Measurements from ENCODE around the gene CMIP.

Gene CMIP

DNA sequence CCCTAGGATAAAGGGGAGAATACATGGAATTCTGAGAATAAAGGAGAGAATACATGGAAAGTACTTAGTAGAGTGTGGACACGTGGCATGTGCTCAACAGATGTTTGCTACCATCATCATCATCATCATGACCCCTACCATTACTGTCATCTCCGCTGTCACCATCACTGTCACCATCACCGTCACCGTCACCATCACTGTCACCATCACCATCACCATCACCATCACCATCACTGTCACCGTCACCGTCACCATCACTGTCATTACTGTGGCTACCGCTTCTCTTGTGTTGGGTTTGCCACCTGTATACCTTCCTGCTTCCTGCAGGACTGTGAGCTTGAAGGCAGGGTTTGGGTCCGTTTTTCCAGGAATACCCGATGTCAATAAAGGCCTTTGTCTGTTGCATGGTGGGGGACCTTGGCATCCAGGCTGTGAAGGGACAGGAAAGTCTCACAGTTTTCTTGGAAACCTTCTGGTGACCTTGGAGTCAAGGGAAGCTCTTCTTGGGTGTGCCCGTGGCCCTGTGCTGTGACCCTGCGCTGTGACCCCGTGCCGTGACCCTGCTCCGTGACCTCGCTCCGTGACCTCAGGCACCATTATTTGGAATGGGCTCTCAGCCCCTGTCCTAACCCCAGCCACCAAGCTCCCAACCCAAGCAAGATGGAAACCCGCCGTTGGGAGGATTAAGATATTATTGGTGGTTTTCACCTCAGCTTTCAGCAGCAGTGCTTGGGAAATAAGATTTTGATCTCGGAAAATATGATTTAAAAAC is 14.4 kb downstream of the CMIP start:
- H3K9me3 ChIP-seq (replicated peaks in 1 of 11), result peaks cover 0 to 3% (median 0%) of the 10 kb centered on the region in 11 experiments; a peak in 1 of 22 replicates
- peaks cover 42 to 98% (median 78%) of the 10 kb centered on the region in 11 experiments for H3K36me3 ChIP-seq
- no peaks in the 10 kb centered on the region for H3K27me3 ChIP-seq
- peaks cover 93 to 100% (median 99%) of the 10 kb centered on the region in 10 experiments for H3K4me1 ChIP-seq
- peaks cover 96 to 100% (median 99%) of the 10 kb centered on the region in 11 experiments for H4K20me1 ChIP-seq
- no peak for TF ChIP-seq Cebpa-rat (IDR thresholded peaks at IDR 0.05)
- 0 out of 22 replicates have a peak overlapping the region, but pooled peaks of 1 of the 11 experiments have one; percentile 22 for H3K9ac ChIP-seq
- H3K4me3 ChIP-seq, result no peak overlapping the region
- peak overlapping the region in 3 of 11 experiments; percentile 44 to 76 (median 74); a peak in 6 of 22 replicates for H3K27ac ChIP-seq
- peak overlapping the region in 8 of 11 experiments; percentile 49 to 99 (median 92); a peak in 17 of 22 replicates for H3K4me2 ChIP-seq

GRCh38 chr16:81460075-81460474 is 15.5 kb downstream of the CMIP start:
- Histone ChIP-seq H3K4me2 (peak overlapping the region; percentile 49 to 99 (median 66)), H3K36me3 (peaks cover 42 to 99% (median 82%) of the 10 kb centered on the region in 11 experiments)
- TF ChIP-seq Cebpa-rat (IDR thresholded peaks at IDR 0.05), result no peak

DNA sequence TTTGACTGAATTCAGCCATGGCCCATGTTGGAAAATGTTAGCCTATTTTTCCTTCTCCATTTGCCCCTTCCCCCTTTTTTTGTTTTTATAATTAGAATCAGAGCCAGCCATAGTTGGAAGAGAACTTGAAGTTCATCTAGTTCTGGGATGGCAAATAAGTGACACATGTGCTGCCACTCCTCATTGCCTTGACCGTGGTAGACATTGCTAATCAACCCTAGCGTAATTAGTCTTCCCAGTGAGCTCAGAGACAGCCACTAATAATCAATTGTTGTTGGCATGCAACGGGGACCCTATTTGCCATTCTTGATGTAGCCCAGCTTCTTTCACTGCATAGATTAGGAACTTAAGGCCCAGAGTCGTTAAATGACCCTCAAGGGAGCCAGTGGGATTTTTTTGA is 16.6 kb downstream of the CMIP start:
- Histone ChIP-seq H3K4me1 (peaks cover 93 to 100% (median 99%) of the 10 kb centered on the region in 10 experiments), H3K27ac (peak overlapping the region in 4 of 11 experiments; percentile 4 to 53 (median 32); a peak in 5 of 22 replicates), H3K4me2 (peak overlapping the region; percentile 49 to 99 (median 66)), H3K4me3 (no peak overlapping the region), H4K20me1 (peaks cover 74 to 99% (median 92%) of the 10 kb centered on the region in 11 experiments), H3K36me3 (peaks cover 41 to 97% (median 78%) of the 10 kb centered on the region in 11 experiments), H3K9me3 (replicated peaks in 1 of 11) (peaks cover 0 to 3% (median 0%) of the 10 kb centered on the region in 11 experiments; a peak in 1 of 22 replicates), H3K27me3 (no peaks in the 10 kb centered on the region), H3K9ac (no peak overlapping the region)
- no peak for TF ChIP-seq Cebpa-rat (IDR thresholded peaks at IDR 0.05)

More at GRCh38 chr16:81460075-81460474, 15.5 kb downstream of the CMIP start:
- Histone ChIP-seq H3K9me3 (replicated peaks in 1 of 11) (peaks cover 0 to 3% (median 0%) of the 10 kb centered on the region in 11 experiments; a peak in 1 of 22 replicates), H4K20me1 (peaks cover 86 to 100% (median 97%) of the 10 kb centered on the region in 11 experiments), H3K27ac (peak overlapping the region in 9 of 11 experiments; percentile 2 to 53 (median 44); a peak in 15 of 22 replicates), H3K9ac (peak overlapping the region in 2 of 11 experiments; percentile 12 to 24; a peak in 1 of 22 replicates), H3K4me3 (0 out of 20 replicates have a peak overlapping the region, but pooled peaks of 1 of the 10 experiments have one; percentile 3), H3K4me1 (peaks cover 93 to 100% (median 99%) of the 10 kb centered on the region in 10 experiments), H3K27me3 (no peaks in the 10 kb centered on the region)

GRCh38 chr16:81461766-81462165 is 17.2 kb downstream of the CMIP start:
- no peak overlapping the region for H3K9ac ChIP-seq
- H3K36me3 ChIP-seq, result peaks cover 35 to 92% (median 72%) of the 10 kb centered on the region in 11 experiments
- peaks cover 69 to 99% (median 87%) of the 10 kb centered on the region in 11 experiments for H4K20me1 ChIP-seq
- H3K9me3 ChIP-seq (replicated peaks in 1 of 11), result peaks cover 0 to 3% (median 0%) of the 10 kb centered on the region in 11 experiments; a peak in 1 of 22 replicates
- H3K4me1 ChIP-seq, result peaks cover 93 to 100% (median 99%) of the 10 kb centered on the region in 10 experiments
- no peak overlapping the region for H3K4me3 ChIP-seq
- peak overlapping the region; percentile 49 to 99 (median 66); a peak in 18 of 22 replicates for H3K4me2 ChIP-seq
- TF ChIP-seq Cebpa-rat (IDR thresholded peaks at IDR 0.05), result no peak
- H3K27me3 ChIP-seq, result no peaks in the 10 kb centered on the region
- peak overlapping the region in 3 of 11 experiments; percentile 4 to 41 (median 24); a peak in 3 of 22 replicates for H3K27ac ChIP-seq

DNA sequence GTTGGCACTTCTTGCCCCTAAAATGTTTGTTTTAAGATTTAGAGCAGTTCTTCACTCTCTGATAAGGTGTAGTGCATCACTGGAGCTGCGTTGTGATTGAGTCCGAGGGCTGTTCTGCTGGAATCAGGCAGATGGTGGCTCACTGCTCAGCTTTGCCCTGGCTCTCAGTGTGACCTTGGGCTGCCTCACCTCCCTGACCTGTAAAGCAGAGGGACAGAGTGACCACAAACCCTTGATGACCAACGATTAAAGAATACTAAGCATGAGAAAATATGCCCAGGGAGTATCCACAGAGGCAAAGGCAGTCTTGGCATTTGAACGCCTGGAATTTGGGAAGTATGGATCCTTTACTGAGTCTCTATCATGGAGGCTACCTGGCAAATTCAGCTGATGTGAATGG is 18.1 kb downstream of the CMIP start:
- no peaks in the 10 kb centered on the region for H3K27me3 ChIP-seq

DNA sequence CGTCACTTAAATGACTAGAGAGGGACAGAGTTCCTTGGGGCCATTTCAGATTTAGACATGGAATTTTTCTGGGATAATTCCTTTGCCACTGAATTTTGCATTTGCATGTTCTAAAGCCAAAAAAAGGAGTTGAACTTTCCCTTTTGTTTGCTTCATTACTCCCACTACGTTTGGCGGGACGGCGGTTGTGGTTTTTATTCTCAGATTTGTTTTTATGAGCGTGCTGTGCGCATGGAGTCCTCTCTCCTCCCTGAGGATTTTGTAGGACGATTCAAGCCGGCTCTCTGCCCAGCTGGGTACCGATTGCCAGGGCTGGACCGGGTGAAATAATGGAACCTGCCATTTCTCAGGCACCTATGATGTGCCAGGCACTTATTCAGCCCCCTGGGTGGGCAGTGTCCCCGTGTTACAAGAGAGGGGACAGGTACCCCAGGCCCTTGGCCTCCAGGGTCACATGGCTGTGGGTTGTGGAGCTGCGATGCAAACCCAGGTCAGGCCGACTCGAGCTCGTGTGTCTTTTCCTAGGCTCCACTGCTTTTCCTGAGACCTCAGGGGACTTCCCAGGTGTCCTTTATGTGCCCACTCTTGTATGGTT is 18.8 kb downstream of the CMIP start:
- H3K4me2 ChIP-seq, result peak overlapping the region; percentile 41 to 99 (median 90); a peak in 20 of 22 replicates
- peaks cover 0 to 3% (median 0%) of the 10 kb centered on the region in 11 experiments; a peak in 1 of 22 replicates for H3K9me3 ChIP-seq (replicated peaks in 1 of 11)
- H3K27me3 ChIP-seq, result no peaks in the 10 kb centered on the region
- peaks cover 53 to 98% (median 71%) of the 10 kb centered on the region in 11 experiments for H4K20me1 ChIP-seq
- H3K27ac ChIP-seq, result peak overlapping the region in 5 of 11 experiments; percentile 6 to 36 (median 16); a peak in 3 of 22 replicates
- H3K4me3 ChIP-seq, result no peak overlapping the region
- no peak for TF ChIP-seq Cebpa-rat (IDR thresholded peaks at IDR 0.05)
- peaks cover 28 to 80% (median 56%) of the 10 kb centered on the region in 11 experiments for H3K36me3 ChIP-seq
- peaks cover 93 to 100% (median 99%) of the 10 kb centered on the region in 10 experiments for H3K4me1 ChIP-seq
- H3K9ac ChIP-seq, result no peak overlapping the region

More for the DNA sequence above, 18.1 kb downstream of the CMIP start:
- peaks cover 93 to 100% (median 99%) of the 10 kb centered on the region in 10 experiments for H3K4me1 ChIP-seq
- H3K9ac ChIP-seq, result no peak overlapping the region
- no peak for TF ChIP-seq Cebpa-rat (IDR thresholded peaks at IDR 0.05)
- H4K20me1 ChIP-seq, result peaks cover 60 to 98% (median 78%) of the 10 kb centered on the region in 11 experiments
- peaks cover 0 to 3% (median 0%) of the 10 kb centered on the region in 11 experiments; a peak in 1 of 22 replicates for H3K9me3 ChIP-seq (replicated peaks in 1 of 11)
- no peak overlapping the region for H3K4me3 ChIP-seq
- H3K27ac ChIP-seq, result no peak overlapping the region; a peak in 1 of 22 replicates
- H3K36me3 ChIP-seq, result peaks cover 28 to 82% (median 63%) of the 10 kb centered on the region in 11 experiments
- peak overlapping the region in 7 of 11 experiments; percentile 84 to 99 (median 92); a peak in 10 of 22 replicates for H3K4me2 ChIP-seq

GRCh38 chr16:81464279-81464678 is 19.7 kb downstream of the CMIP start:
- no peak overlapping the region for H3K4me3 ChIP-seq
- H3K36me3 ChIP-seq, result peaks cover 23 to 71% (median 48%) of the 10 kb centered on the region in 11 experiments
- H3K4me2 ChIP-seq, result peak overlapping the region; percentile 41 to 98 (median 90)
- H3K27ac ChIP-seq, result peak overlapping the region in 3 of 11 experiments; percentile 34 to 96 (median 91); a peak in 2 of 22 replicates
- peaks cover 99 to 100% (median 100%) of the 10 kb centered on the region in 10 experiments for H3K4me1 ChIP-seq
- peaks cover 44 to 99% (median 64%) of the 10 kb centered on the region in 11 experiments; a peak in 21 of 22 replicates for H4K20me1 ChIP-seq
- H3K27me3 ChIP-seq, result no peaks in the 10 kb centered on the region
- H3K9me3 ChIP-seq (replicated peaks in 1 of 11), result peaks cover 0 to 3% (median 0%) of the 10 kb centered on the region in 11 experiments; a peak in 1 of 22 replicates
- H3K9ac ChIP-seq, result no peak overlapping the region
- TF ChIP-seq Cebpa-rat (IDR thresholded peaks at IDR 0.05), result no peak

GRCh38 chr16:81465375-81465943 is 20.9 kb downstream of the CMIP start:
- Histone ChIP-seq H3K4me3 (no peak overlapping the region), H3K4me1 (peaks cover 98 to 100% (median 100%) of the 10 kb centered on the region in 10 experiments), H3K4me2 (peak overlapping the region; percentile 41 to 98 (median 90); a peak in 20 of 22 replicates), H3K36me3 (peaks cover 19 to 59% (median 37%) of the 10 kb centered on the region in 11 experiments; a peak in 21 of 22 replicates), H3K27ac (peak overlapping the region in 10 of 11 experiments; percentile 10 to 98 (median 92); a peak in 17 of 22 replicates), H3K9ac (peak overlapping the region in 5 of 11 experiments; percentile 3 to 35 (median 27); a peak in 5 of 22 replicates), H3K27me3 (no peaks in the 10 kb centered on the region), H3K9me3 (replicated peaks in 1 of 11) (no peaks in the 10 kb centered on the region), H4K20me1 (peaks cover 32 to 96% (median 54%) of the 10 kb centered on the region in 11 experiments; a peak in 21 of 22 replicates)
- no peak for TF ChIP-seq Cebpa-rat (IDR thresholded peaks at IDR 0.05)
